GM18520 (cell line): Measurements from ENCODE around the gene CCDC83.
A peak's percentile ranks its signal among the peaks of the same experiment; 100 is the strongest.
"Not testable (repeated sequence)": the region's sequence is repeated elsewhere in the genome, so short reads cannot be mapped to it uniquely, and the experiment has no call there.

Source experiments
- ATAC-seq: cut with Tn5 transposase; IDR thresholded peaks from one replicate; pipeline ENCODE4 v1.9.1; 2021; ENCODE audit not compliant: unreplicated experiment

Gene CCDC83

GRCh38 chr11:85886089-85887056 is 31.2 kb downstream of the CCDC83 start:
- ATAC-seq, result no peak

GRCh38 chr11:85889108-85889507 is 33.9 kb downstream of the CCDC83 start:
- ATAC-seq, result no peak

GRCh38 chr11:85889676-85890579 is 34.7 kb downstream of the CCDC83 start:
- no peak for ATAC-seq

GRCh38 chr11:85893395-85893794 is 38.2 kb downstream of the CCDC83 start:
- ATAC-seq, result no peak

GRCh38 chr11:85896876-85897275 is 41.7 kb downstream of the CCDC83 start:
- ATAC-seq, result no peak

- ATAC-seq, result no peak
Measured at GRCh38 chr11:85898456-85898855, 43.3 kb downstream of the CCDC83 start.

GRCh38 chr11:85902353-85902752 is 47.2 kb downstream of the CCDC83 start:
- ATAC-seq, result no peak

- ATAC-seq, result no peak
Measured at GRCh38 chr11:85903406-85903805, 48.2 kb downstream of the CCDC83 start.

- no peak for ATAC-seq
Measured at GRCh38 chr11:85903811-85904210, 48.6 kb downstream of the CCDC83 start.

- no peak for ATAC-seq
Measured at GRCh38 chr11:85912414-85912813, 57.2 kb downstream of the CCDC83 start.

GRCh38 chr11:85913513-85913912 is 58.3 kb downstream of the CCDC83 start:
- ATAC-seq, result no peak

- no peak for ATAC-seq
Measured at GRCh38 chr11:85914425-85914824, 59.2 kb downstream of the CCDC83 start.

- no peak for ATAC-seq
Measured at GRCh38 chr11:85918910-85919794, 64.0 kb downstream of the CCDC83 start.

- ATAC-seq, result peak; percentile 99
Measured at GRCh38 chr11:85922367-85922766, 67.2 kb downstream of the CCDC83 start.

- ATAC-seq, result no peak
Measured at GRCh38 chr11:85923455-85923854, 68.3 kb downstream of the CCDC83 start.

- not testable (repeated sequence) for ATAC-seq
Measured at GRCh38 chr11:85926653-85927214, 71.6 kb downstream of the CCDC83 start.

GRCh38 chr11:85930879-85931366 is 75.7 kb downstream of the CCDC83 start:
- ATAC-seq, result no peak

GRCh38 chr11:85934596-85935169 is 79.5 kb downstream of the CCDC83 start:
- ATAC-seq, result no peak

- no peak for ATAC-seq
Measured at GRCh38 chr11:85935751-85936150, 80.6 kb downstream of the CCDC83 start.

GRCh38 chr11:85937835-85938234 is 82.7 kb downstream of the CCDC83 start:
- ATAC-seq, result no peak
